HG03442 (cell line): Measurements from ENCODE around the gene KRTAP12-4.
"Not testable (repeated sequence)": the region's sequence is repeated elsewhere in the genome, so short reads cannot be mapped to it uniquely, and the experiment has no call there.

ENCODE experiments used
- ATAC-seq: cut with Tn5 transposase; IDR thresholded peaks from one replicate; pipeline ENCODE4 v1.9.1; 2021; ENCODE audit warnings: mild to moderate bottlenecking, moderate library complexity; ENCODE audit not compliant: unreplicated experiment

The KRTAP12-4 gene, protein sequence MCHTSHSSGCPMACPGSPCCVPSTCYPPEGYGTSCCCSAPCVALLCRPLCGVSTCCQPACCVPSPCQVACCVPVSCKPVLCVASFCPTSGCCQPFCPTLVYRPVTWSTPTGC

DNA sequence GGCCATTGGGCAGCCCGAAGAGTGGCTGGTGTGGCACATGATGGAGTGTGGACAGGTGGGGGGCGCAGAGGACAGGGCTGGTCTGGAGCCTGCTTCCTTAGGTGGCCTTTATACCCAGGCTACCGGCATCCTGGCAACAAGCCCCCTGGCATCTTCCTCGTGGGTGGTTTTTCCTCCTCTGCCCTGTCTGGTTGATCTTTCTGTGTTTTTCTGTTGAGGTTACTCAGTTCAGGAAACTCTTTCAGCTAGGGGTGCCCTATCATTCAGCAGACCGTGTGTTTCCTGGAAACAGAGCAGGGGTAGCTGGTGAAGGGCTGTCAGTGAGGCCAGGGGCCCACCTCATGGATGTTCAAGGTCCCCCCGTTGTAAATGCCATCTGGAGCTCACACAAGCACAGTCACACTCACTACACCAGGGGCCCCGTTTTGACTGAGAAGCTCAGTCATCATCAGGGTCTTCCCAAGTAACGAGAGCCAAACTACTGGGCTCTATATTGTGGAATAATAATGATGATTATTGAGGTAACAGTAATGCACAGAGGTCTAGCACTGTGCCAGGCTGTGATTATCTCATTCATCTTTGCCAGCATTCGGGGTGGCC, at the start of gene KRTAP12-4:
Gene KRTAP12-4, minus strand, starts transcription at position 84 of the 600 bp plus-strand sequence. Its CDS starts 45 bp downstream, at position 39.
- ATAC-seq = no peak

DNA sequence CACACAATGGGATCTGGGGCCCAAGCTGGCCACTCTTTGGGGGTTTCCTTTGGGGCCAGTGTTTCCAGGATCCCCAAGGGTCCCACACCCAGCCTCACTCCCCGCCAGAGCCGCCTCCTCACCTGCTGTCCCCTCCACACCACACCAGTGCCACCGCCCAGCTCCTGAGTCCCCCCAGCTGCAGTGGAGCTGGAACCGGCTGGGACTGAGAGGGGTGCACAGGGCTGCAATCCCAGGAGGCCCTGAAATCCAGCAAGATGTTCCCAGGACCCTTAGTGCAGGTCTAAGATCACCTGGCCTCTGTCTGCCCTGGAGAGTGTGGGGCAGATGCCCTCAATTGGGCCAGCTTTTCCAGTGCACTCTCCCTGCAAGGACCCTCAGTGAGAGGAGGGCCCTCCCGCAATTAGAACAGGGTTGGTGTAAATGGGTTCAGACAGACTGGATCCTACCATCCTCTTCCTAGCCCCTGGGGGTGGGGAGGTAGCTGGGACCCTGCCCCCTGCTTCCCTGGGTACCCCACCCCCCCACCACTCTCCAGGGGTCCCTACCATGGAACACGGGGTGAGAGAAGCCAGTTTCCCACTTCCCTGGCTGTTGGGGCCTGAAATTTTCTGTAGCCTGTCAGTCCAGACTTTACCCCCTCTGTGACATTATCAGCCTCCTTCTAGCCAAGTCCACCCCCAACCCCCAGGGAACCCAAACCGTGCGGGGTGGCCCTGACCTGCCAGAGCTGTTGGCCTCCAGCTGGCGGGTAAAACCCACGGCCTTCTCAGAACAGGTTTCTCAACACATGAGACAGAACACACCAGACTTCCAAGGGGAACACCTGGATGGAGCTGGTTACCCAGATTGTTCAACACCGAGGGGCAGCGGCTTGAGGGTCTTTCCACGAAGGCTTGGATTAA, 49.5 kb upstream of the KRTAP12-4 start:
- no peak for ATAC-seq

DNA sequence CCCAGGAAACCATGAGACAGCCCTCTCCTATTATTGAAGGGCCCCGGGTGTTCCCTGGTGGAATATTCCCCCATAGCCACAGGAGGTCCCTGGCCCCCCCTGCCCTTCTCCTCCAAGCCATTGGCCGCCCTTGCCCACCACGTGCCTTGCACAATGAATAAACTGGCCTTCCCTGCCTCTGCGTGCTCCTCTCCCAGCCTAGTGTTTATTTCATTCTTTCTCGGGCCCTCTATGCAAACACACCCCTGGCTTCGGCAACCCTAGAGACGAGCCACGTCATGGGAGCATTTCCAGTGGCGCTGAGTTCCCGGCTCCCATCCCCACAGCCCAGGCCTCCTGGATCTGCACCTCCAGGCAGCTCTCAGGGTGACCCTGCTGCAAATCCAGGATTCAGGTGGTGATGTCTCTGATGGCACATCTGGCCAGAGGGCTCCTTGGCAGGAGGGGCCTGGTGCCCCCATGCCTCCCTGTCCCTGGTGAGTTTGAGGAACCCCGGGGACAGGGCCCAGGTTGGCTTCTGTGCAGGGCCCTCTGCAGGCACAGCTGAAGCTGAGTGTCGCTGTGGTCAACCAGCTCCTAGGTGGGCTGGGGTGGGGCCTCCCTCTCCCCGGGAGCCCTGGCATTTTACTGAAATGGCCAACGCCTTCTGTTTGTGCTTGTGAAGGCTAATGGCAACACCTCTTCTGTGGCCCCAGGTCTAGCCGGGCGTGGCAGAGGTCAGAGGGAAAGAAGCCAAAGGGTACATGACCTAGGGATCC, 48.7 kb upstream of the KRTAP12-4 start:
- ATAC-seq = no peak

DNA sequence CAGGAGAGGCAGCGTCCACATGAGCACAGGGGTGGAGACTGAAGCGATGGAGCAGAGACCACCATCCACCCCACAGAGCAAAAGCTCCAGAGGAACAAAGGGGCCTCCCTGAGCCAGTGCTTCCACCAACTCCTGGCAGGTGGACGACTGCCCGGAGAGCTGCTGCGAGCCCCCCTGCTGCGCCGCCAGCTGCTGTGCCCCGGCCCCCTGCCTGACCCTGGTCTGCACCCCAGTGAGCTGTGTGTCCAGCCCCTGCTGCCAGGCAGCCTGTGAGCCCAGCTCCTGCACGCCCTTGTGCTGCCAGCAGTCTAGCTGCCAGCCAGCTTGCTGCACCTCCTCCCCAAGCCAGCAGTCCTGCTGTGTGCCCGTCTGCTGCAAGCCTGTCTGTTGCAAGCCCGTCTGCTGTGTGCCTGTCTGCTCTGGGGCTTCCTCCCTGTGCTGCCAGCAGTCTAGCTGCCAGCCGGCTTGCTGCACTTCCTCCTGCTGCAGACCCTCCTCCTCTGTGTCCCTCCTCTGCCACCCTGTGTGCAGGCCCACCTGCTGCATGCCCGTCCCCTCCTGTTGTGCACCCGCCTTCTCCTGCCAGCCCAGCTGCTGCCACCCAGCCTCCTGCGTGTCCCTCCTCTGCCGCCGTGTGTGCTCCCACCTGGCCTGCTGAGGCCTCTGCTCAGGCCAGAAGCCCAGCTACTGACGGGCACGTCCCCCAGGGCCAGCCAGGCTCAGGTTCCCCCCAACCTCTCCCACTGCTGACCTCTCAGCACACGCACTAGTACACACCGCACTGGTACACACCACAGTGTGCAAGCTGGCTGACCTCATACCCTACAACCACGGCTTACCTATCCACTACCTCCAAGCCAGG, 47.9 kb upstream of the KRTAP12-4 start:
- no peak for ATAC-seq

DNA sequence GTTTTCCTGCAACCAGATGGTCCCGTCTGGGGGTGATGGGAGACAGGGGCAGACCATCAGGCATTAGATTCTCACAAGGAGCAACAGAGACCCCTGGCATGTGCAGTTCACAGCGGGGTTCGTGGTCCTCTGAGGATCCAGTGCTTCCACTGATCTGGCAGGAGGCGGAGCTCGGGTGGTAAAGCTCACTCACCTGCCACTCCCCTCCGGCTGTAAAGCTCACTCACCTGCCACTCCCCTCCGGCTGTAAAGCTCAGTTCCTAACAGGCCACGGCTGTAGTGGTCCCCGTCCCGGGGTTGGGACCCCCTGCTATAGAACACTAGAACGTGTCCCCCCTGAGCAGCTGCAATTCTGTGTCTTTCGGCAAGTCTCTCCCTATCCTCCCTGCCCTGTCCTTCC, 47.1 kb upstream of the KRTAP12-4 start:
- ATAC-seq = no peak

DNA sequence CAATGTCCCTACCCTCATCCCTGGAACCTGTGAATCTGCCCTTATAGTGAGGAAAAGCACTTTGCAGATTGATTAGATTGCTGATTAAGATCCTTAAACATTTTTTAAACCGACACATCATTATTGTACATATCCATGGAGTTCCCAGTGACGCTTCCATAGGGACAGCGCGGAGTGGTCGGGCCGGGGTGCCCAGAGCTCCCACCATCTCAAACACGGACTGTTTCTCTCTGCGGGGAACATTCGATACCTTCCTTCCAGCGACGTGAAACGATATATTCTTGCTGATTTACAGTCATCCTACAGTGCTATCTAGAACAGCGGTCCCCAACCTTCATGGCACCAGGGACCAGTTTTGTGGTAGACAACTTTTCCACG, 46.6 kb upstream of the KRTAP12-4 start:
- ATAC-seq = no peak

DNA sequence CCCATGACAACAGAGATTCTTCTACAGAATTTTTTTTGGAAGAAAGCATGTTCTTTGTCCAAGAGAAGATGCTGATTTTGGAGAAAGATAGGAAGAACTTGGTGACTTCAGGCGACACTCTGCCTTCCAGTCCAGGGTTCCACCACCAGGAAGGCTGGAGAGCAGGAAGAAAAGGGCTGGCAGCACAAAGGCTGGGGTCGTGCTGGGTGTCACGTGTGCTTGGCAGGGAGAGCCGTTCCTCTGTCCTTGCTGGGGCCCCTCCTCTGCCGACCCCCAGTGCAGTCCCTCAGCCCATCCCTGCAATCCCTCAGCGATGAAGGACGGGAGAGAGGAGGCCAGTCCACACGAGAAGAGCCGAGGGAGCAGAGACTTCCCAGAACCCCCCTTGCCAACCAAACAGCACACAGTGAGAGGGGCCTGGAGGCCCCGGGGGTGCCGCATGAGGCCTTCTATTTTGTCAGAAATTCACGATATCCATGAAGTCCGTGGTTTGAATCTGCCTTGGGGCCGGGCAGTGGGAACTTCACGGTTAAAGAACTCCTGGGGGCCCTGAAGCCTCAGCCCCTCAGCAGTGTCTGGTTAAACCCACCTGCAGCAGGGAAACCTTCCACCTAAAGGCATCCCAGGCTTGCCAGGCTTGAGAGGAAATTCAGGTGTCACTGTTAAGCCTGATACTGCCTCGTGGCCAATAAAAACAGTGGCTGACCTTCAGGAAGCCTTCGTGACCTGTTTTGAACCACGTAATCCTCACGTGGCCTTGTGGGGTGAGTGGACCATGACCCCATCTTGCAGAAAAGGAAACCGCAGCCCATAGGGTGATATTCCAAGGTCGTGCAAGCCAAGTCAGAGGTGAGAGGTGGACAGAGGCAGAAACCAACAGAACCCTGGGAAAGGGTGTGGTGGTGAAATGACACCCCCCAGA, 45.9 kb upstream of the KRTAP12-4 start:
- ATAC-seq = no peak

DNA sequence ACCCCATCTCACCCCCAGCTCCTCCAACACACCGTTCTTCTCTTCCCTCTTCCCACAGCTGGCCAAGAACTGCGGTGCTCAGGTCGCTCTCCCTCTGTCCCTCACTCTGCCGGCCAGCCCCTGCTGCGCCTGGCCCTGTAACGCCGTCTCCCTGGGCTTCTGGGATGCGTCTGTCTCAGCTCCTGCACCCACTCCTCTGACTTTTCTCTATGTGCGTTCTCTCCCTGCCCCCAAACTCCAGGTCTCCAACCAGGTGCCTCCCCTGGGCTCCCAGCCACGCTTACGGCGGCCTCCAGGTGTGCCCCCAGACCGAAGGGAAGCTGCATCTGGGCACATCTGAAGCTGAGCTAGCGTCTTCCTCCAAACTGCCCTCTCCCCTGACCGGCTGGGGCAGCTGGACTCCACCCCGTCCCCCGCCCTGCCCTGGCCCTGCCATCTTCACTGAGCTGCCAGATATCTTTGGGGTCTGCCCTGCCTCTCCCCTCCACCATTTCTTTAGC, 45.1 kb upstream of the KRTAP12-4 start:
- no peak for ATAC-seq

DNA sequence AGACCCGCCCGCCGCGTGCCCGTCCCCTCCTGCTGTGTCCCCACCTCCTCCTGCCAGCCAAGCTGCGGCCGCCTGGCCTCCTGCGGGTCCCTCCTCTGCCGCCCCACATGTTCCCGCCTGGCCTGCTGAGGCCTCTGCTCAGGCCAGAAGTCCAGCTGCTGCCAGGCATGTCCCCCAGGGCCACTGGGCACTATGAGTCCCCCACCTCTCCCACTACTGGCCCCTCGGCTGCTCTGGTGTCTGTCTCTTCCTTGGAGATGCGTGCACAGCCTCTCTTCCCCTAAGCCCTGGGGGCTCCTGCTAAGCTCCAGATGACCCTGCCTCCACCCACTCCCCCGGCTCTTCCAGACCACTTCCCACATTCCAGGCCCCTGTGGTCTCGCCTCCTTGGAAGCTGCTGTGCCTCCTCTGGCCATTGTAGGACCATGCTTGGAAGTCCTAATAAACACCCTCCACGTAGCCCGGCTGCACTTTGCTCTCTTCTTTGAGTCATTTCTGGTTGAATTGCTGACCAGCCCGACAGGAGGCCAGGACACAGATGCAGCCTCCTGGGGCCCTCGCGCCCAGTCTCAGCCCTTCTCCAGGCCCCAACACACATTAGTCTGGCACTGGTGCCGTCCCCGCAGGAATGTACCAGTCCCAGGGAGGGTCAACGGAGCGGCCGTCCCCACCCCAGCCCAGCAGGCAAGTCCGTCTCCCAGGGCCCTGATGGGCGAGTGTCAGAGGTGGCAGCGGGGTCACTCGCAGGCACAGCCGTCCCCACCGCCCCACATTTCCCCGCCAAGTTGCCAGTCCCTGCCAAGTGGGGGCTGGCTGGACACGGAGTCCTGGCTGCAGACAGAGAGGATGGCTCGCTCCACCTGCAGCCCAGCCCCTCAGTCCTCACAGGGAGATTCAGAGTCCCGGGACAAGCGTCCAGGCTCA, 43.6 kb upstream of the KRTAP12-4 start:
- no peak for ATAC-seq

DNA sequence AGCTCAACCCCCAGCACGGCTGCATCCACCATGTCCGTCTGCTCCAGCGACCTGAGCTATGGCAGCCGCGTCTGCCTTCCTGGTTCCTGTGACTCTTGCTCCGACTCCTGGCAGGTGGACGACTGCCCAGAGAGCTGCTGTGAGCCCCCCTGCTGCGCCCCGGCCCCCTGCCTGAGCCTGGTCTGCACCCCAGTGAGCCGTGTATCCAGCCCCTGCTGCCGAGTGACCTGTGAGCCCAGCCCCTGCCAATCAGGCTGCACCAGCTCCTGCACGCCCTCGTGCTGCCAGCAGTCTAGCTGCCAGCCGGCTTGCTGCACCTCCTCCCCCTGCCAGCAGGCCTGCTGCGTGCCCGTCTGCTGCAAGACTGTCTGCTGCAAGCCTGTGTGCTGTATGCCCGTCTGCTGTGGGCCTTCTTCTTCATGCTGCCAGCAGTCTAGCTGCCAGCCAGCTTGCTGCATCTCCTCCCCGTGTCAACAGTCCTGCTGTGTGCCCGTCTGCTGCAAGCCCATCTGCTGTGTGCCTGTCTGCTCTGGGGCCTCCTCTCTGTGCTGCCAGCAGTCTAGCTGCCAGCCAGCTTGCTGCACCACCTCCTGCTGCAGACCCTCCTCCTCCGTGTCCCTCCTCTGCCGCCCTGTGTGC, 42.8 kb upstream of the KRTAP12-4 start, which contains the start of gene KRTAP10-12:
Gene KRTAP10-12, plus strand, starts transcription at position 1 of the 639 bp plus-strand sequence. Its CDS starts 30 bp downstream, at position 31.
- ATAC-seq = not testable (repeated sequence)

DNA sequence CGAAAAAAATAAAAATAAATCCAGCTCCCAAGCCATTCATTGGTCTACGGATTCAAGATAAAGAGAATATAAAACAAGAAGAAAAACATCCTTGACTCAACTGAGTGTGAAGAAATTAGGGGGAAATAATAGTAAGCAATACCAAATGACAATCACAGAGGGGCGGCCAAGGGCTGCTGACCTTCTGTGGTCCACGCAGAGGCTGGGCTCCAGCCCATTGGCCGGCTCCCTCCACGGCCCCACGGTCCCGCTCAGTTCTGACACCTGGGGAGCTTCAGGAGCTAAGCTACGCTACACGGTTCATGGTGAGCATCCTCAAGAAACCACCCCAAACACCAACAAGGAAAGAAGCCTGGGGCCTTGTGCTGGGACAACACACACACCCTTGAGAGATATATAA, 42.1 kb upstream of the KRTAP12-4 start:
- no peak for ATAC-seq

DNA sequence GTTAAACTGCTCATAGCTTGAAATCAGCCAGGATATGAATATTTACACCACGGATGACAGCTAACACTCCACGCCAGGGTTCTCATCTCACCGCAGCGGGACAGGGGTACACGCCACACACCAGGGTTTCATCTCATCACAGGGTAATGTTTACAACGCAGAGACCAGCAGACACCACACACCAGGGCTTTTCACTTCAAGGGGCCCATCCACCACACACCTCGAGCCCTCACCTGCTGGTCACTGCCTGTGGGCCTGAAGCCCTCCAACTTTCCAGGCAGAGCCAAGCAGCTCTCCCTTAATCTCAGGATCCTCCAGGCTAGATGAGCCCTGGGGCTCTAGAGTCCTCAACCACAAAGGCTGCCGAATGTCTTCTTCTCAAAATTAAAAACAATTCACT, 41.2 kb upstream of the KRTAP12-4 start:
- no peak for ATAC-seq

DNA sequence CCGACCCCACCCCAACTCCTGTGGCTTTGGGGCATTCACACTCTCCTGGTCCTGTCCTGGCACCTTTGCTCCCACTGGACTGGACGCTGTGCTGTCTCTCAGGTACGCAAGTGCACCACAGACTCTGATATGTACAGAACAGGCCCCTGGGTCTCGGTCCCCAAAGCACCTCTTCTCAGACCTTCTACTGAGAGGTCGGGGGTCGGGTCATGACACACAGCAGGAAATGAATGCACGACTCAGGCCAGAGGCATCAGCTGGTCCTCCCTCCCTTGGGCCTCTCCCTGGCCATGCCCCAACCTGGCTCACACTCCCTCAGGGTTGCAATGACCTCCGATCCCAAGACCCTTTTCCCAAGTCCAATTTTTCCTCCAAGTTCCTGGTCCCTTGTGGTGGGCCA, 40.7 kb upstream of the KRTAP12-4 start:
- ATAC-seq = no peak

DNA sequence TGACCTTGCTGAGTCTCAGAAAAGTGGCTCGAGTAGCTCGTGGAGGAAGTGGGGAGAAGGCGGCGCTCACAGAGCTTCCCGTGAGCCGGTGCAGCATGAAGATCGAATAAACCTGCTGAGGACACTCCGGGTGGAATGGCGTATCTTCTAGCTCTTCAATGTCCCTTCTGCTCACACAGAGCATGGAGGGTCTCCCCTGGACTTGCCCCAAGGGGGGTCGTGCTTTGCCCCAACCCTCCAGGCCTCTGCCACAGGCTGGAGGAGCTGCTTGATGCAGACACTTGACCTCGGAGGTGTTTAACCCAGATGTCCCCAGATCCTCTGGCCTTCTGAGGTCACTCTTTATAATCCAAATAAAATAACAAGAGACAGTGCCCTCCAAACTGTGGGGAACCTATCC, 40.3 kb upstream of the KRTAP12-4 start:
- ATAC-seq = no peak

DNA sequence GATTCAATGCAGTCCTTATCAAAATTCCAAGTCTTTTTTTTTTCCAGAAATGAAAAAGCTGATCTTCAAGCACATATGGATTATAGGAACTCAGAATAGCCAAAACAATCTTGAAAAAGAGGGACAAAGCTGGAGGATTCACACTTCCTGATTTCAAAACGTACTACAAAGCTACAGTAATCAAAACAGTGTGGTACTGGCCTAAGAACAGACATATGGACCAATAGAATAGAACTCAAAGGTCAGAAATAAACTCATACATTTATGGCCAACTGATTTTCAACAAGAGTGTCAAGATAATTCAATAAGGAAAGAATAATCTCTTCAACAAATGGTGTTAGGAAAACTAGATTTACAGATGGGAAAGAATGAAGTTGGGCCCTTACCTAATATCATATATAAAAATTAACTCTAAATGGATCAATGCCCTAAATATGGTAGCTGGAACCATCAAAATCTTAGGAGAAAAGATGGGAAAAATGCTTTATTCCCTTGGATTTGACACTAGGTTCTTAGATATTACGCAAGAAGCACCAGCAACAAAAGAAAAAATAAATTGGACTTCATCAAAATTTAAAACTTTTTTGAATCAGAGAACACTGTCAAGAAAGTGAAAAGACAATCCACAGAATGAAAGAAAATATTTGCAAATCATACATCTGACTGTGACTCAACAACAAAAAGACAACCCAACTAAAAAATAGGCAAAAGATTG, 38.5 kb upstream of the KRTAP12-4 start:
- no peak for ATAC-seq

DNA sequence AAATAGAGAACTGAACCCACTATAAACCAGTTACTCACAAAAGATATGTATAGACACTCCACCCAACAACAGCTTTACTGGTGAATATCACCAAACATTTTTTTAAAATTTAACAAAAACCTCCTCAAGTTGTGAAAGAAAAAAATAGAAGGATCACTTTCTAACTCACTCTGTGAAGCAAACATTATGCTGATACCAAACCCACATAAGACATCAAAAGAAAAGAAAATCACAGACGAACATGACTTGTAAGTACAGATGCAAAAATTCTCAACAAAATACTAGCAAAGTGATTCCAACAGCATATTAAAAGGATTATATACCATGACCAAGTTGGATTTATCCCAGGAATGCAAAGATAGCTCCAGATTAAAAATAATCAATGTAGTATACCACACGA, 37.2 kb upstream of the KRTAP12-4 start:
- no peak for ATAC-seq

DNA sequence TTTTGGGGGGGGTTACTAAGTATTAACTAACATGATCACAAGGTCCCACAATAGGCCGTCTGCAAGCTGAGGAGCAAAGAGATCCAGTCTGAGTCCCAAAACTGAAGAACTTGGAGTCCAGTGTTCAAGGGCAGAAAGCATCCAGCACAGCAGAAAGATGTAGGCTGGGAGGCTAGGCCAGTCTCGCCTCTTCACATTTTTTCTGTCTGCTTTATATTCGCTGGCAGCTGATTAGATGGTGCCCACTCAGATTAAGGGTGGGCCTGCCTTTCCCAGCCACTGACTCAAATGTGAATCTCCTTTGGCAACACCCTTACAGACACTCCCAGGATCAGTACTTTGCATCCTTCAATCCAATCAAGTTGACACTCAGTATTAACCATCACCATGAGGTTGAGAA, 35.3 kb upstream of the KRTAP12-4 start:
- ATAC-seq = not testable (repeated sequence)
